Activated CD4-positive, CD25-positive, alpha-beta regulatory T cell (primary cell): ENCODE data around the gene CCDC136.

ENCODE experiments used
- DNase-seq, 4 experiments: peaks; one replicate each; lab custom pipeline; 2025; lab: John Stamatoyannopoulos, UW

The CCDC136 gene

DNA sequence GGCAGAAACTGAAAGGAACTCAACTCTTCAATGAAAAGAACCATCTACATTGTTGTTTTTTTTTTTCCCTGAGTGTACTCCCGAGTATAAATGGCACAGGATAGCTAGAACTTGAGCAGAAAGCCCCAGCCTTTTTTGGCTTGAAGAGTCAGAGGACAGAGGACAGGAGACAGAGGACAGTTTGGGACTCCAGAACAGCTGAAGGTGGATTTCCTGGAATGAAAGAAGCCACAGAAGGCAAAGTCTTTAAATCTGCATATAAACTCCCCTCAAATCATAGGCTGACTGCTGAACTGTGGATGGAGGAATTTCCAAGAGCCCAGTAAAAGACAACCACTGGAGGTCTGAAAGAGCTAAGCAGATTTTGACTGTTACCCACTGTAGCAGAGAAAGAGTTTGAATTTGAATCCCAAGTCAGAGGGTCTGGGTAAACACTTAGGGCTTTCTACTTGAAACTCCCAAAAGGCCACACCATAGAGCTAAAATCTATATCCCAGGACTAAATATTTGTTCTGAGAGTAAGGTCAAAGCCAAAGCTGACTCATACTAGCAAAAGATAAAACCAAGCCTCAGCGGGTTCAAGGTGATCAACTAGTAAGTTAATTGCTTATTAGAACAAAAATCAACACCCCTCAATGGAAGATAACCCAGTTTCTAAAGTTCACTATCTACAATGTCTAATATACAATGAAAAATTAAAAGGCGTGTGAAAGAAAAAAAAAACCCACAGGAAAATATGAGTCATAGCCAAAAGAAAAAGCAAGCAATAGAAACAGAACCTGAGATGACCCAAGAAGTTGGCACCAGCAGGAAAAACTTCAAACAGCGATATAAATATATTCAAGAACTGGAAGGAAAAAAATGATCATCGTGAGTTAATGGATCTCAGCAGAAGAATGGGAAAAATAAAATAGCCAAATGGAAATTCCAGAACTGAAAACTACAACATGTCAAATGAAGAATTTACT, 14.3 kb upstream of the CCDC136 start:
- no peak for DNase-seq

GRCh38 chr7:128778946-128779345, 12.8 kb upstream of the CCDC136 start:
- DNase-seq: no peak

GRCh38 chr7:128781126-128781525, 10.6 kb upstream of the CCDC136 start:
- no peak for DNase-seq

- no peak for DNase-seq
These were observed 9.9 kb upstream of the CCDC136 start for GRCh38 chr7:128781851-128782250.

DNA sequence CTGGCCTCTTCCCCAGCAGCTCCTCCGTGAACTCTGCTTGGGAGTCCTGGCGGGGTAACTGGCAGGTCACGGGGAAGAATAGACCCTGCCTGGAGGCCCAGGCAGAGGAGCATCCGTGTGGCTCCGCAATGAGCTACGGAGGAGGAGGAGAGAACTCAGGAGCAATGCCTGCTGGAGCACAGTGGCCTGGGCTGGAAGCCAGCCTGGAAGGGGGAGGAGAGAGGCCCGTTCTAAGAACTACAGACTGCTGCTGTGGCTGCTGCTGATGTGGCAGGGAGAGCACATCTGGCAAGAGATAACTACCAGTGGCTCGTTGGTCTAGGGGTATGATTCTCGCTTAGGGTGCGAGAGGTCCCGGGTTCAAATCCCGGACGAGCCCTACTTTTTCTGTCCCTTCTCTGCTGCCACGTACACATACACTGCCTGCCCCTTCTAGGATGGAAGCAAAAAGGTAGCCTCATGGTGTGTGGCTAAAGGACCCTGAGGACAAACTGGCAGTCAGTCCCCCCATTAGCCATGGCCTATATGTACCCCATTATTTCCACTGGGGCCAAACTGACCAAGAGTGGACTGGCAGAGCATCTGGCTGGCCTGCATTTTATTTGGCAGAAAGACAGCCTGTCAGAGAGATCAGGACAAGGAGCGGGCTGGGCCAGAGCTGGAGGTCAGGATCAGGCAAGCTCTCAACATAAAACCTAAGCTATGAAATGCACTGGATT, 8.5 kb upstream of the CCDC136 start:
- no peak for DNase-seq

- no peak for DNase-seq
These were observed 6.0 kb upstream of the CCDC136 start for GRCh38 chr7:128785738-128786137.

- no peak for DNase-seq
These were observed 3.0 kb upstream of the CCDC136 start for GRCh38 chr7:128788446-128789412.

GRCh38 chr7:128790315-128791041, 1.3 kb upstream of the CCDC136 start:
- DNase-seq: no peak

GRCh38 chr7:128791972-128792327, 182 bp downstream of the CCDC136 start:
- DNase-seq: no peak

GRCh38 chr7:128792471-128793180, 858 bp downstream of the CCDC136 start:
- no peak for DNase-seq

GRCh38 chr7:128793181-128793547, 1.4 kb downstream of the CCDC136 start:
- no peak for DNase-seq

- no peak for DNase-seq
These were observed 2.3 kb downstream of the CCDC136 start for GRCh38 chr7:128794020-128794419.

DNA sequence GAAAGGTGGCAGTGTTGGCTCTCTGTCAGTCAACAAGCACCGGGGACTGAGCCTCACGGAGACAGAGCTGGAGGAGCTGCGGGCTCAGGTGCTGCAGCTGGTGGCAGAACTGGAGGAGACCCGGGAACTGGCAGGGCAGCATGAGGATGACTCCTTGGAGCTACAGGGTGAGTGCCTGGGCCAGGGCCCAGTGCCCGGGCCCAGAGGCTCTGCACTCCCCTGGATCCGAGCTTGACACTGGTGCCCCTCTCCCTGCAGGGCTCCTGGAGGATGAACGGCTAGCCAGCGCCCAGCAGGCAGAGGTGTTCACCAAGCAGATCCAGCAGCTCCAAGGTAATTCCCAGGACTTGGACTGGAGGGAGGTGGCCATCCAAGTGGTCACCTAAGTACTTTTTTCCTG, 2.7 kb downstream of the CCDC136 start:
- DNase-seq: no peak

GRCh38 chr7:128795129-128795528, 3.4 kb downstream of the CCDC136 start:
- DNase-seq: no peak

DNA sequence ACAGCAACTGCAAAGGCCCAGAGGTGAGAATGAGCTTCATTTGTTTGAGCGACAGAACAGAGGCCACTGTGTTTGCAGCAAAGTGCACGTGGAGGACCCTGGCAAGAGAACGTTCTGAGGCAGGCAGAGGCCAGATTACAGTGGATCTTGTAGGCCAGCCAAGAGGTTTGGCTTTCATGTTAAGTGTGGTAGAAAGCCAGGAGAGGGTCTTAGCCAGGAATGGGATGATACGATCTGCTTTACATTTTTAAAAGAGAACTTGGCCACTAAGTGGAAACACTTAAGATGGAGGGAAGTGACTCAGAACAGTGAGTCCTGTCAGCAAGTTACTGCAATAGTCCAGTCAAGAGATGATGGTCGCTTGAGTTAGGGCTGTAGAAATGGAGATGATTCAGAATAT, 4.6 kb downstream of the CCDC136 start:
- DNase-seq: no peak

GRCh38 chr7:128799451-128799850, 7.7 kb downstream of the CCDC136 start:
- no peak for DNase-seq

- no peak for DNase-seq
These were observed 8.8 kb downstream of the CCDC136 start for GRCh38 chr7:128800567-128800966.

DNA sequence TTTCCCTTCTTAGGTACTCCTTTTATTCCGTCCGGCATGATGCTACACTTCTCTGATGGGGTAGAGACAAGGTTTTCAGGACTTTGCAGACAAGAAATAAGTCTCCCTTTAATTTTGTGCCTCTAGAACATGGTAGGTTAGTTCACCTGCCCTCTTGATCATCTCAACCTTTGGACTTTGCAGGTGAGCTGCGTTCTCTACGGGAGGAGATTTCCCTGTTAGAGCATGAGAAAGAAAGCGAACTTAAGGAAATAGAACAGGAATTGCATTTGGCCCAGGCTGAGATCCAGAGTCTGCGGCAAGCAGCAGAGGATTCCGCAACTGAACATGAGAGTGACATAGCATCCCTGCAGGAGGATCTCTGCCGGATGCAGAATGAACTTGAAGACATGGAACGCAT, 9.2 kb downstream of the CCDC136 start:
- DNase-seq: no peak

DNA sequence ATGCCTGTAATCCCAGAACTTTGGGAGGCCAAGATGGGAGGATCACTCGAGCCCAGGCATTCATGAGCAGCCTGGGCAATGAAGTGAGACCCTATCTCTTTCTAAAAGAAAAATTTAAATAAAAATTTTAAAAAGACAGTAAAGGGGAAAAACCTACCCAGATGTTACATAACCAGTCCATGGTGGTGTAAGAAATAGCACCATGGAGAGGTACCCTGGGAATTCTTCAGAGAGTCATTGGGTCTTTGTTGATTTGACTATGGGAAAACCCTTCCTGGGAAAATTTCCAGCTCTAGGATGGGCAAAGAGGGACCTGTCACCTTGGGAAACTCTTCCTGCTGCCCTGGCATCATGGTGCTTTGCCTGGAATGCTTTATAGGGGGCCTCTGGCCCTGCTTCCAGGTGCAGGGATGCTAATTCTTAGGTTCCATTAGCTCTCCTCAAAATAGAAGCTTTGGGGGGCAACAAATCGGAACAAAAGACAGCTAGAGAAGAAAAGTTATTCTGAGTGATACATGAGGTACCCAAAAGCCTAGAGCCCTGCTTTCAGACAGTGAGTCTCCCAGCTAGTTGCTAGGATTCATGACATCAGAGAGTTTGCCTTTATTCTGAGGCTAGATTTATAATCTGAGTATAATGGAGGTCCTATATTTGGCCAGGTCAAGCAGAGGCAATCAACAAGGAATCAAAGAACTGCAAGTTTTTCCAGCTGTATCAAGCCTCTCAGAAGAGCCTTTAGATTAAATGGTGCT, 10.1 kb downstream of the CCDC136 start:
- DNase-seq: no peak

- DNase-seq: no peak
These were observed 12.7 kb downstream of the CCDC136 start for GRCh38 chr7:128804484-128804883.
